OCI-M2 (cell line): ENCODE data around the gene ASF1A.
"Not testable (repeated sequence)": the region's sequence is repeated elsewhere in the genome, so short reads cannot be mapped to it uniquely, and the experiment has no call there.

Experiments
- DNase-seq: peaks from one replicate; lab custom pipeline; 2025; ENCODE audit not compliant: unreplicated experiment; lab: John Stamatoyannopoulos, UW

Gene ASF1A

GRCh38 chr6:118893807-118894424, at the start of gene ASF1A:
TSS of gene ASF1A (plus strand) at chr6:118894152. CDS start at chr6:118894414, 262 bp downstream.
- DNase-seq = peak; percentile 65

GRCh38 chr6:118844915-118845314, 49.0 kb upstream of the ASF1A start:
- no peak for DNase-seq

GRCh38 chr6:118853408-118853807, 40.5 kb upstream of the ASF1A start:
- DNase-seq = no peak

- no peak for DNase-seq
Observed at GRCh38 chr6:118856301-118856700, 37.7 kb upstream of the ASF1A start.

GRCh38 chr6:118859517-118860064, 34.4 kb upstream of the ASF1A start:
- DNase-seq = no peak

- DNase-seq = no peak
Observed at GRCh38 chr6:118860363-118860762, 33.6 kb upstream of the ASF1A start.

- DNase-seq = no peak
Observed at GRCh38 chr6:118860880-118861279, 33.1 kb upstream of the ASF1A start.

GRCh38 chr6:118862443-118862842, 31.5 kb upstream of the ASF1A start:
- no peak for DNase-seq

- no peak for DNase-seq
Observed at GRCh38 chr6:118864341-118865099, 29.4 kb upstream of the ASF1A start.

- no peak for DNase-seq
Observed at GRCh38 chr6:118865100-118865391, 28.9 kb upstream of the ASF1A start.

- DNase-seq = no peak
Observed at GRCh38 chr6:118867181-118867580, 26.8 kb upstream of the ASF1A start.

- not testable (repeated sequence) for DNase-seq
Observed at GRCh38 chr6:118868901-118869300, 25.1 kb upstream of the ASF1A start.

GRCh38 chr6:118869350-118869749, 24.6 kb upstream of the ASF1A start:
- no peak for DNase-seq

GRCh38 chr6:118869894-118870589, 23.9 kb upstream of the ASF1A start:
- no peak for DNase-seq

- no peak for DNase-seq
Observed at GRCh38 chr6:118871331-118871730, 22.6 kb upstream of the ASF1A start.

GRCh38 chr6:118872318-118872717, 21.6 kb upstream of the ASF1A start:
- DNase-seq = no peak

- no peak for DNase-seq
Observed at GRCh38 chr6:118872726-118873125, 21.2 kb upstream of the ASF1A start.

GRCh38 chr6:118873239-118873638, 20.7 kb upstream of the ASF1A start:
- no peak for DNase-seq

GRCh38 chr6:118875672-118876071, 18.3 kb upstream of the ASF1A start:
- DNase-seq = no peak

GRCh38 chr6:118876198-118876597, 17.8 kb upstream of the ASF1A start:
- DNase-seq = no peak

- no peak for DNase-seq
Observed at GRCh38 chr6:118876814-118877213, 17.1 kb upstream of the ASF1A start.

- DNase-seq = no peak
Observed at GRCh38 chr6:118877806-118878205, 16.1 kb upstream of the ASF1A start.
